ENCODE results near the gene PGA3. TPM values are rescaled to one million over a fixed set of nuclear protein-coding genes. Genes with fewer than 3 reads are reported as not detected.

Gene PGA3
- total RNA-seq, 1 experiment from 2014 or later = not detected

DNA sequence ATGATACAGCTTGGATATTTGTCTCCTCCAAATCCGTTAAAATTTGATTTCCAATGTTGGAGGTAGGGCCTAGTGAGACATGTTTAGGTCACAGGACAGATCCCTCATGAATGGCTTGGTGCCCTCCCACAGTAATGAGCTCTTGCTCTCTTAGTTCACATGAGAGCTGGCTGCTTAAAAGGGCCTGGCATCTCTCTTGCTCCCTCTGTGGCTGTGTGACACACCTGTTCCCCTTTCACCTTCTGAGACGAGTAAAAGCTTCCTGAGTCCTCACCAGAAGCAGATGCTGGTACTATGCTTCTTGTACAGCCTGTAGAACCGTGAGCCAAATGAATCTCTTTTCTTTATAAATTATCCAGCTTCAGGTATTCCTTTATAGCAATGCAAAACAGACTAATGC, 45.6 kb upstream of the PGA3 start:
- Histone ChIP-seq H3K79me2 (ENCODE audit: insufficient read depth, low read length) (peaks cover 77% of the 10 kb centered on the region), H3K4me1 (ENCODE audit: control insufficient read depth in 1 of 2, insufficient read depth in 2 of 2, low read length in 2 of 2) (peaks cover 28 to 52% of the 10 kb centered on the region in 2 experiments), H3K9me3 (ENCODE audit: control insufficient read depth in 1 of 2, insufficient read depth in 1 of 2, low read depth in 1 of 2, low read length in 2 of 2) (peaks cover 5 to 8% of the 10 kb centered on the region in 2 experiments; a peak in 2 of 4 replicates), H3K4me2 (ENCODE audit: low read length) (no peak overlapping the region), H3K27me3 (ENCODE audit: insufficient read depth, low read length) (no peaks in the 10 kb centered on the region), H2AFZ (ENCODE audit: low read depth, low read length, poor library complexity, severe bottlenecking) (no peak overlapping the region), H4K20me1 (ENCODE audit: insufficient read depth) (no peaks in the 10 kb centered on the region), H3K9ac (ENCODE audit: low read length) (no peak overlapping the region), H3K36me3 (ENCODE audit: control insufficient read depth in 1 of 2, insufficient read depth in 2 of 2, low read length in 2 of 2) (peaks cover 0 to 18% of the 10 kb centered on the region in 2 experiments; a peak in 2 of 4 replicates), H3K27ac (ENCODE audit: low read depth, low read length) (no peak overlapping the region), H3K9me2 (ENCODE audit: insufficient read depth) (no peaks in the 10 kb centered on the region), H3K4me3 (replicated peaks in 1 of 2; ENCODE audit: low read depth in 1 of 2, low read length in 2 of 2) (no peak overlapping the region)
- ATAC-seq (no peak), DNase-seq (ENCODE audit: low read depth, low spot score) (no peak)
- CTCF ChIA-PET = no interaction called here
- RAD21 ChIA-PET (ENCODE audit: low non-redundant PET in 1 of 2, low total read pairs in 2 of 2, uncharacterized antibody in 2 of 2, unreplicated experiment in 2 of 2) = no interaction called here
- TF ChIP-seq SP1 (IDR thresholded peaks at IDR 0.05; ENCODE audit: low read depth) (no peak), JUND (IDR thresholded peaks at IDR 0.05) (no peak), ELF1 (IDR thresholded peaks at IDR 0.05; ENCODE audit: borderline replicate concordance, low read depth) (no peak), SIN3A (IDR thresholded peaks at IDR 0.05; ENCODE audit: low read depth) (no peak), RAD21 (IDR thresholded peaks at IDR 0.05; ENCODE audit: low read depth) (no peak), POLR2A (IDR thresholded peaks at IDR 0.05; ENCODE audit: borderline replicate concordance, extremely low read depth, insufficient read depth, insufficient read length) (no peak), EZH2phosphoT487 (IDR thresholded peaks at IDR 0.05; ENCODE audit: borderline replicate concordance) (no peak), CBX3 (IDR thresholded peaks at IDR 0.05; ENCODE audit: low read depth) (no peak), SRF (IDR thresholded peaks at IDR 0.05; ENCODE audit: low read depth) (no peak), FOSL1 (IDR thresholded peaks at IDR 0.05; ENCODE audit: low read depth) (no peak), YY1 (IDR thresholded peaks at IDR 0.05; ENCODE audit: extremely low read depth, insufficient replicate concordance, low read depth, low read length) (no peak), TCF7L2 (IDR thresholded peaks at IDR 0.05; ENCODE audit: borderline replicate concordance, extremely low read depth, insufficient read depth, insufficient read length) (no peak), EZH2 (IDR thresholded peaks at IDR 0.05) (no peak), ZNF274 (IDR thresholded peaks at IDR 0.05; ENCODE audit: low read depth, low read length) (no peak), EGR1 (IDR thresholded peaks at IDR 0.05; ENCODE audit: low read depth) (no peak)
- TF ChIP-seq, protein P1, sequence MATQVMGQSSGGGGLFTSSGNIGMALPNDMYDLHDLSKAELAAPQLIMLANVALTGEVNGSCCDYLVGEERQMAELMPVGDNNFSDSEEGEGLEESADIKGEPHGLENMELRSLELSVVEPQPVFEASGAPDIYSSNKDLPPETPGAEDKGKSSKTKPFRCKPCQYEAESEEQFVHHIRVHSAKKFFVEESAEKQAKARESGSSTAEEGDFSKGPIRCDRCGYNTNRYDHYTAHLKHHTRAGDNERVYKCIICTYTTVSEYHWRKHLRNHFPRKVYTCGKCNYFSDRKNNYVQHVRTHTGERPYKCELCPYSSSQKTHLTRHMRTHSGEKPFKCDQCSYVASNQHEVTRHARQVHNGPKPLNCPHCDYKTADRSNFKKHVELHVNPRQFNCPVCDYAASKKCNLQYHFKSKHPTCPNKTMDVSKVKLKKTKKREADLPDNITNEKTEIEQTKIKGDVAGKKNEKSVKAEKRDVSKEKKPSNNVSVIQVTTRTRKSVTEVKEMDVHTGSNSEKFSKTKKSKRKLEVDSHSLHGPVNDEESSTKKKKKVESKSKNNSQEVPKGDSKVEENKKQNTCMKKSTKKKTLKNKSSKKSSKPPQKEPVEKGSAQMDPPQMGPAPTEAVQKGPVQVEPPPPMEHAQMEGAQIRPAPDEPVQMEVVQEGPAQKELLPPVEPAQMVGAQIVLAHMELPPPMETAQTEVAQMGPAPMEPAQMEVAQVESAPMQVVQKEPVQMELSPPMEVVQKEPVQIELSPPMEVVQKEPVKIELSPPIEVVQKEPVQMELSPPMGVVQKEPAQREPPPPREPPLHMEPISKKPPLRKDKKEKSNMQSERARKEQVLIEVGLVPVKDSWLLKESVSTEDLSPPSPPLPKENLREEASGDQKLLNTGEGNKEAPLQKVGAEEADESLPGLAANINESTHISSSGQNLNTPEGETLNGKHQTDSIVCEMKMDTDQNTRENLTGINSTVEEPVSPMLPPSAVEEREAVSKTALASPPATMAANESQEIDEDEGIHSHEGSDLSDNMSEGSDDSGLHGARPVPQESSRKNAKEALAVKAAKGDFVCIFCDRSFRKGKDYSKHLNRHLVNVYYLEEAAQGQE (IDR thresholded peaks at IDR 0.05; ENCODE audit: low read depth) = no peak
- TF ChIP-seq, protein P2, sequence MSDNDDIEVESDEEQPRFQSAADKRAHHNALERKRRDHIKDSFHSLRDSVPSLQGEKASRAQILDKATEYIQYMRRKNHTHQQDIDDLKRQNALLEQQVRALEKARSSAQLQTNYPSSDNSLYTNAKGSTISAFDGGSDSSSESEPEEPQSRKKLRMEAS (IDR thresholded peaks at IDR 0.05) = no peak
- intact Hi-C loops (cut with micrococcal nuclease) = no loop called here
- BruUV-seq (replicated peaks) = no TSS peak
- POLR2A ChIA-PET = no interaction called here
